Neutrophil (primary cell): ENCODE measurements around the gene NXNL1.

Source experiments
- H3K27ac ChIP-seq: fragments of 200-600 bp; sonication (generic); 2 replicates; pipeline ENCODE4 v1.5.1; 2016; ENCODE audit warnings: mild to moderate bottlenecking, moderate library complexity
- H3K27me3 ChIP-seq: fragments of 200-600 bp; sonication (generic); 2 replicates; pipeline ENCODE4 v1.6.0; 2016; ENCODE audit warnings: mild to moderate bottlenecking
- H3K36me3 ChIP-seq: fragments of 200-600 bp; sonication (generic); 2 replicates; pipeline ENCODE4 v1.5.1; 2017
- H3K4me1 ChIP-seq, 2 experiments: fragments of 200-600 bp in 1 of 2; sonication (generic) in 1 of 2; 1 replicate in 1 of 2; 2 replicates in 1 of 2; pipeline versions ENCODE4 v1.5.1 to v1.6.1; 2013 to 2016; ENCODE audit warnings: low read depth in 1 of 2, low read length in 1 of 2, mild to moderate bottlenecking in 1 of 2, moderate library complexity in 1 of 2; ENCODE audit not compliant: control insufficient read depth in 1 of 2, insufficient read depth in 1 of 2
- H3K4me3 ChIP-seq, 2 experiments: fragments of 200-600 bp in 1 of 2; sonication (generic) in 1 of 2; 1 replicate in 1 of 2; 2 replicates in 1 of 2; pipeline ENCODE4 v1.5.1; 2013 to 2016; ENCODE audit warnings: low read depth in 1 of 2, low read length in 1 of 2, mild to moderate bottlenecking in 1 of 2, moderate library complexity in 1 of 2
- H3K9me3 ChIP-seq: fragments of 200-600 bp; sonication (generic); 2 replicates; pipeline ENCODE4 v1.5.1; 2016
- CTCF ChIP-seq: fragments of 200-600 bp; sonication (generic); IDR thresholded peaks from 2 replicates; pipeline ENCODE4 v1.5.1; 2016; ENCODE audit warnings: antibody characterized with exemption

Gene NXNL1

GRCh38 chr19:17455308-17456123 is 5.2 kb downstream of the NXNL1 start:
- Histone ChIP-seq H3K36me3 (no peaks in the 10 kb centered on the region), H3K4me1 (no peaks in the 10 kb centered on the region), H3K27me3 (peaks cover 81% of the 10 kb centered on the region), H3K9me3 (no peaks in the 10 kb centered on the region), H3K27ac (no peak overlapping the region), H3K4me3 (no peak overlapping the region)
- no peak for TF ChIP-seq CTCF

GRCh38 chr19:17454576-17455071 is 6.1 kb downstream of the NXNL1 start:
- Histone ChIP-seq H3K36me3 (no peaks in the 10 kb centered on the region), H3K4me3 (no peak overlapping the region), H3K27ac (no peak overlapping the region), H3K9me3 (no peaks in the 10 kb centered on the region), H3K27me3 (peaks cover 84% of the 10 kb centered on the region), H3K4me1 (no peaks in the 10 kb centered on the region)
- TF ChIP-seq CTCF: no peak

- no peak for TF ChIP-seq CTCF
- Histone ChIP-seq H3K9me3 (no peaks in the 10 kb centered on the region), H3K36me3 (no peaks in the 10 kb centered on the region), H3K4me3 (no peak overlapping the region), H3K4me1 (peaks cover 0 to 5% of the 10 kb centered on the region in 2 experiments), H3K27ac (no peak overlapping the region), H3K27me3 (peaks cover 96% of the 10 kb centered on the region)
Observed at GRCh38 chr19:17451820-17452219, 8.9 kb downstream of the NXNL1 start.

GRCh38 chr19:17450264-17451075 is 10.3 kb downstream of the NXNL1 start:
- Histone ChIP-seq H3K27ac (no peak overlapping the region), H3K4me1 (peaks cover 0 to 5% of the 10 kb centered on the region in 2 experiments), H3K27me3 (peaks cover 96% of the 10 kb centered on the region), H3K4me3 (no peak overlapping the region), H3K9me3 (no peaks in the 10 kb centered on the region), H3K36me3 (no peaks in the 10 kb centered on the region)
- TF ChIP-seq CTCF: no peak

GRCh38 chr19:17448131-17448967 is 12.4 kb downstream of the NXNL1 start, which contains the start of gene TMEM221:
TSS of gene TMEM221 (minus strand) at chr19:17448668. CDS start at chr19:17448462, 206 bp downstream.
- H3K27me3 ChIP-seq: peaks cover 81% of the 10 kb centered on the region
- H3K36me3 ChIP-seq: no peaks in the 10 kb centered on the region
- H3K4me1 ChIP-seq: peaks cover 0 to 5% of the 10 kb centered on the region in 2 experiments
- no peak for TF ChIP-seq CTCF
- no peak within 1 kb of the TSS for H3K4me3 ChIP-seq
- H3K27ac ChIP-seq: no peak within 1 kb of the TSS
- no peaks in the 10 kb centered on the region for H3K9me3 ChIP-seq
